Nephron progenitor cell (in vitro differentiated cells): ENCODE measurements around the gene CD3G.
"Not testable (repeated sequence)": the region's sequence is repeated elsewhere in the genome, so short reads cannot be mapped to it uniquely, and the experiment has no call there.

Source experiments
- DNase-seq: peaks from one replicate; pipeline ENCODE4 v3.0.0; 2021
- H3K27ac Mint-ChIP-seq: 2 replicates; pipeline ENCODE4 v1.8.0; 2021; ENCODE audit warnings: mild to moderate bottlenecking, moderate library complexity, mixed read lengths
- H3K27me3 Mint-ChIP-seq: 2 replicates; pipeline ENCODE4 v1.8.0; 2021; ENCODE audit warnings: mild to moderate bottlenecking, low read depth, mixed read lengths; ENCODE audit not compliant: poor library complexity
- H3K36me3 Mint-ChIP-seq: 2 replicates; pipeline ENCODE4 v1.8.0; 2021; ENCODE audit warnings: low read depth, mixed read lengths
- H3K4me1 Mint-ChIP-seq: 2 replicates; pipeline ENCODE4 v1.8.0; 2021; ENCODE audit warnings: mixed read lengths
- H3K4me3 Mint-ChIP-seq: 2 replicates; pipeline ENCODE4 v1.8.0; 2021; ENCODE audit warnings: mild to moderate bottlenecking, moderate library complexity, mixed read lengths
- H3K9me3 Mint-ChIP-seq: 2 replicates; pipeline ENCODE4 v1.8.0; 2021; ENCODE audit warnings: mild to moderate bottlenecking, moderate library complexity, mixed read lengths
- CTCF ChIP-seq: fragments of 200-600 bp; sonication (generic); IDR thresholded peaks from 2 replicates; pipeline ENCODE4 v1.5.0; 2021; ENCODE audit warnings: antibody characterized with exemption

The CD3G gene

DNA sequence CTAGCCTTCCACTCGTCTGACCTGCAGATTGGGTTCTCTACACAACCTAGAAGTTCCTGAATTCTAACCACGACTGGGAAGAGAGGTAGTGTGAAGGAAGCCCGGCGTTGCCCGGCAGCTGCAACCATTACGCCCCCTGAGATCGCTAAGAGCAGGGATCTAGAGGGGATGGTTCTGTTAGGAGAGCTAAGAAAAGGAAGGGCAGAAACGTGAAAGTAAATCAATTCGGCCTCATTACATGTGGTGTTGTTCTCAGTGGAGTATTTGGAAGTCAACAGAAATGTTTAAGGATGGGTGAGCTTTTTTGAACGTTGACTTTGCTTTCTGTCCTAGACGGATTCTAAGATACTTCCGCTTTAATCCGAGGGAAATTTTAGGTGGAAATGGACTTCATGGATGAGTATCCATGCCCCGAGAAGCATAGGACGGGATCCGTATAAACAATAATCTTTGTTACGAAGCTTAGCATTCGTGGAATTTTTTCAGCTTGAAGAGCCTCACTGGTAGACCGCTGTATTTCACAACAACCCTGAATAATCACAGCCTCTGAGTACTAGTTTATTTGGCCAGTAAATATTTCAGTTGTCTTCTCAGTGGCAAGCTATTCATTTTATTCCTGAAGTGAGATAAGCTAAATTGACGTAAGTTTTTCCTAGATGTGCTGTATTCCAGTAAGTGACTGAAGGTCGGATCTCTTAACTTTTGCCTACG is 57.9 kb downstream of the CD3G start:
- peaks cover 2% of the 10 kb centered on the region for H3K27me3 Mint-ChIP-seq
- peaks cover 12% of the 10 kb centered on the region for H3K36me3 Mint-ChIP-seq
- H3K9me3 Mint-ChIP-seq = no peaks in the 10 kb centered on the region
- peak overlapping the region; percentile 95 for H3K4me3 Mint-ChIP-seq
- TF ChIP-seq CTCF = no peak
- peak overlapping the region; percentile 100 for H3K27ac Mint-ChIP-seq
- H3K4me1 Mint-ChIP-seq = peaks cover 28% of the 10 kb centered on the region
- DNase-seq = no peak

GRCh38 chr11:118402594-118402993 is 58.5 kb downstream of the CD3G start:
- not testable (repeated sequence) for H3K9me3 Mint-ChIP-seq, DNase-seq, H3K27me3 Mint-ChIP-seq
- Mint-ChIP-seq H3K4me1 (peaks cover 28% of the 10 kb centered on the region), H3K36me3 (peaks cover 18% of the 10 kb centered on the region), H3K27ac (peak overlapping the region; percentile 67), H3K4me3 (peak overlapping the region; percentile 95)
